ENCODE data around the gene KPNA2. TPM values are rescaled to one million over a fixed set of nuclear protein-coding genes. Genes with fewer than 3 reads are reported as not detected.
"Not testable (repeated sequence)": the region's sequence is repeated elsewhere in the genome, so short reads cannot be mapped to it uniquely, and the experiment has no call there.

KPNA2 gene
- total and polyA plus RNA-seq, 12 donors = 5.1 to 59.3 (median 22.8) TPM

GRCh38 chr17:68036304-68037147, 991 bp downstream of the KPNA2 start:
- H3K27ac ChIP-seq = peak overlapping the region in 4 of 5 donors; percentile 65 to 85 (median 84)
- intact Hi-C loops (cut with DNase I) = no loop called here
- no peaks in the 10 kb centered on the region for H3K9me3 ChIP-seq (replicated peaks in 1 of 3)
- peaks cover 4 to 18% of the 10 kb centered on the region in 2 donors for H3K4me1 ChIP-seq (replicated peaks in 1 of 2)
- peak overlapping the region; percentile 33 to 88 (median 78) for H3K4me3 ChIP-seq
- no peak for TF ChIP-seq CTCF (IDR thresholded peaks at IDR 0.05)
- TF ChIP-seq POLR2A (IDR thresholded peaks at IDR 0.05) = no peak
- no peaks in the 10 kb centered on the region for H3K27me3 ChIP-seq
- WGBS, 4 donors = 15 to 20% (median 19%) methylated on average over 11 of the region's 11 CpGs
- H3K36me3 ChIP-seq (replicated peaks in 1 of 2) = peaks cover 0 to 25% of the 10 kb centered on the region in 2 donors
- no peak for DNase-seq

- Histone ChIP-seq H3K9me3 (replicated peaks in 1 of 3) (no peaks in the 10 kb centered on the region), H3K4me3 (no peak overlapping the region), H3K27ac (no peak overlapping the region), H3K27me3 (no peaks in the 10 kb centered on the region), H3K36me3 (replicated peaks in 1 of 2) (peaks cover 0 to 39% of the 10 kb centered on the region in 2 donors), H3K4me1 (replicated peaks in 1 of 2) (peaks cover 0 to 13% of the 10 kb centered on the region in 2 donors)
- 78 to 85% (median 79%) methylated on average over 9 of the region's 9 CpGs for WGBS, 4 donors
- no peak for DNase-seq
- TF ChIP-seq POLR2A (IDR thresholded peaks at IDR 0.05) (no peak), CTCF (IDR thresholded peaks at IDR 0.05) (no peak)
- intact Hi-C loops (cut with DNase I) = no loop called here
Measured at GRCh38 chr17:68047153-68047846, 11.8 kb downstream of the KPNA2 start.

- peak in 2 of 7 donors; percentile 3 to 31 for DNase-seq
- H3K4me3 ChIP-seq; H3K27me3 ChIP-seq; intact Hi-C loops (cut with DNase I); H3K27ac ChIP-seq; H3K9me3 ChIP-seq (replicated peaks in 1 of 3): not testable (repeated sequence)
- Histone ChIP-seq H3K36me3 (replicated peaks in 1 of 2) (peaks cover 0 to 32% of the 10 kb centered on the region in 2 donors), H3K4me1 (replicated peaks in 1 of 2) (peaks cover 0 to 13% of the 10 kb centered on the region in 2 donors)
- 65 to 77% (median 69%) methylated on average over 7 of the region's 7 CpGs for WGBS, 4 donors
Measured at GRCh38 chr17:68047890-68048542, 12.5 kb downstream of the KPNA2 start.

GRCh38 chr17:68048996-68049395, 13.5 kb downstream of the KPNA2 start:
- H3K36me3 ChIP-seq (replicated peaks in 1 of 2) = peaks cover 0 to 22% of the 10 kb centered on the region in 2 donors
- H3K4me1 ChIP-seq (replicated peaks in 1 of 2) = peaks cover 0 to 14% of the 10 kb centered on the region in 2 donors
- H3K27me3 ChIP-seq = no peaks in the 10 kb centered on the region
- no peaks in the 10 kb centered on the region for H3K9me3 ChIP-seq (replicated peaks in 1 of 3)
- intact Hi-C loops (cut with DNase I) = no loop called here
- no peak overlapping the region for H3K27ac ChIP-seq
- H3K4me3 ChIP-seq = no peak overlapping the region
- DNase-seq = peak in 1 of 7 donors; percentile 3
- no peak for TF ChIP-seq POLR2A (IDR thresholded peaks at IDR 0.05)
- TF ChIP-seq CTCF (IDR thresholded peaks at IDR 0.05) = no peak
- 89 to 98% (median 96%) methylated on average over 2 of the region's 2 CpGs for WGBS, 4 donors

- H3K4me3 ChIP-seq; H3K9me3 ChIP-seq (replicated peaks in 1 of 3); H3K27ac ChIP-seq; H3K27me3 ChIP-seq; intact Hi-C loops (cut with DNase I): not testable (repeated sequence)
- Histone ChIP-seq H3K4me1 (replicated peaks in 1 of 2) (peaks cover 0 to 19% of the 10 kb centered on the region in 2 donors), H3K36me3 (replicated peaks in 1 of 2) (peaks cover 0 to 14% of the 10 kb centered on the region in 2 donors)
- WGBS, 4 donors = 83 to 89% (median 86%) methylated on average over 4 of the region's 4 CpGs
- DNase-seq = peak in 2 of 7 donors; percentile 1 to 9
Measured at GRCh38 chr17:68049812-68050437, 14.4 kb downstream of the KPNA2 start.

- H3K27ac ChIP-seq; H3K9me3 ChIP-seq (replicated peaks in 1 of 3); H3K36me3 ChIP-seq (replicated peaks in 1 of 2); H3K27me3 ChIP-seq; intact Hi-C loops (cut with DNase I); H3K4me3 ChIP-seq: not testable (repeated sequence)
- H3K4me1 ChIP-seq (replicated peaks in 1 of 2) = peaks cover 0 to 13% of the 10 kb centered on the region in 2 donors
- WGBS, 4 donors = 94 to 98% (median 94%) methylated on average over 27 to 57 of the region's 57 CpGs
- peak in 2 of 7 donors; percentile 13 to 39 for DNase-seq
Measured at GRCh38 chr17:68051321-68052312, 16.1 kb downstream of the KPNA2 start.

Data from adrenal gland (tissue), 12 donors.